HepG2 (cell line): Measurements from ENCODE around the gene GLYATL3. TPM values are rescaled to one million over a fixed set of nuclear protein-coding genes. Genes with fewer than 3 reads are reported as not detected.

Source experiments
- MZF1 ChIP-seq: sonication (generic); formaldehyde crosslinking; IDR thresholded peaks from 2 replicates; pipeline ENCODE4 v1.8.1; 2023; ENCODE audit warnings: mild to moderate bottlenecking, missing genetic modification reagents, borderline replicate concordance
- THAP7 ChIP-seq: sonication (generic); formaldehyde crosslinking; IDR thresholded peaks from 2 replicates; pipeline ENCODE4 v1.8.1; 2023; ENCODE audit warnings: mild to moderate bottlenecking, missing genetic modification reagents
- ZNF816 ChIP-seq: sonication (generic); formaldehyde crosslinking; IDR thresholded peaks from 2 replicates; pipeline ENCODE4 v1.8.0; 2022; ENCODE audit warnings: missing genetic modification reagents, mild to moderate bottlenecking, borderline replicate concordance
- polyA plus RNA-seq, 8 experiments: library from polyadenylated mRNA; depleted of rRNA in 3 of 8; stranded (reverse) in 7 of 8; unstranded in 1 of 8; fragments of >200 nt; fragmentation: Illumina TruSeq in 4 of 8; extraction: Trizol in 4 of 8; gene quantifications; 2 replicates each; pipeline versions ENCODE4 v1.2.1 to v1.2.3, GENCODE V29; 2011 to 2016; ENCODE audit warnings: low read depth in 4 of 8, missing spikeins in 1 of 8, mixed read lengths in 1 of 8; ENCODE audit not compliant: insufficient read depth in 1 of 8
- total RNA-seq, 5 experiments: library from RNA; depleted of rRNA; stranded (reverse); fragments of >200 nt; fragmentation: Illumina TruSeq; extraction: Trizol; gene quantifications; 2 replicates each; pipeline ENCODE4 v1.2.3, GENCODE V29; 2016; ENCODE audit warnings: low read depth in 1 of 5
- TF ChIP-seq, protein P1 (sequence below): sonication (generic); formaldehyde crosslinking; IDR thresholded peaks from 2 replicates; pipeline ENCODE4 v1.9.0; 2021; ENCODE audit warnings: mild to moderate bottlenecking, missing genetic modification reagents

The GLYATL3 gene
- total and polyA plus RNA-seq, 2 of the 13 experiments (the other 11 are each of a cell fraction or from before 2014, with no cell fraction given), result 0.05 TPM; not detected in 1

DNA sequence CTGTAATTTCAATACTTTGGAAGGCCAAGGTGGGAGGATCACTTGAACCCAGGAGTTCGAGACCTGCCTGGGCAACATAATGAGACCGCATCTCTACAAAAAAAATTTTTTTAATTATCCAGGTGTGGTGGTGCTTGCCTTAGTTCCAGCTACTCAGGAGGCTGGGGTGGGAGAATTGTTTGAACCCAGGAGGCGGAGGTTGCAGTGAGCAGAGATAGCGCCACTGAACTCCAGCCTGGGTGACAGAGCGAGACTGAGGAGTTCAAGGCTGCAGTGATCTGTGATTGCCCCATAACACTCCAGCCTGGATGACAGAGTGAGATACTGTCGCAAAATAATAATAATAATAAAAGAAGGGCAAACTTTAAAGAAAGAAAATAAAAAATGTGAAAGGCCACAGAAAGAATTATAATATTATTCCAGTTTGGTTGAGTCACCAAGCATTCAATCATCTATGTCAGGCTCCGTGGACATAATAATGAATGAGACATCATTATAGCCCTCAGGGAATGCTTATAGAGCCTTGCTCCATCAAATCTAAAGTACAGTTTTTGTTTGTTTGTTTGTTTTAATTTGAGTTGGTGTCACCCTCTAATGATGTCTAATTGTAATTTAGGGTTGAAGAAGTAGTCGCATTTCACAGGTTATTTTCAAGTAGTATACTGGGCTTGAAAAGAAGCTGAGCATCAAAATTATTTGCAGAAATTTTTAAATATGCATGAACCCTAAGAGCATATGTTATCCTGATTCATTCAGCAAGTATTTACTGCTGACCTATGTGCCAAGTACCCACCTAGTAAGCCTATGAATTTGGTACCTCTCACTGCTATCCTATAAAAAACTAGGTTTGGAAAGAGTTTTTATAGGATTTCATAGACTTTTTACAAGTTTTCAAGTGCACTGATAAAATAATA, 15.1 kb downstream of the GLYATL3 start (continued):
- no peak for TF ChIP-seq THAP7 (CRISPR knock-in tag)
- TF ChIP-seq MZF1, result no peak
- no peak for TF ChIP-seq ZNF816
- TF ChIP-seq, protein P1, sequence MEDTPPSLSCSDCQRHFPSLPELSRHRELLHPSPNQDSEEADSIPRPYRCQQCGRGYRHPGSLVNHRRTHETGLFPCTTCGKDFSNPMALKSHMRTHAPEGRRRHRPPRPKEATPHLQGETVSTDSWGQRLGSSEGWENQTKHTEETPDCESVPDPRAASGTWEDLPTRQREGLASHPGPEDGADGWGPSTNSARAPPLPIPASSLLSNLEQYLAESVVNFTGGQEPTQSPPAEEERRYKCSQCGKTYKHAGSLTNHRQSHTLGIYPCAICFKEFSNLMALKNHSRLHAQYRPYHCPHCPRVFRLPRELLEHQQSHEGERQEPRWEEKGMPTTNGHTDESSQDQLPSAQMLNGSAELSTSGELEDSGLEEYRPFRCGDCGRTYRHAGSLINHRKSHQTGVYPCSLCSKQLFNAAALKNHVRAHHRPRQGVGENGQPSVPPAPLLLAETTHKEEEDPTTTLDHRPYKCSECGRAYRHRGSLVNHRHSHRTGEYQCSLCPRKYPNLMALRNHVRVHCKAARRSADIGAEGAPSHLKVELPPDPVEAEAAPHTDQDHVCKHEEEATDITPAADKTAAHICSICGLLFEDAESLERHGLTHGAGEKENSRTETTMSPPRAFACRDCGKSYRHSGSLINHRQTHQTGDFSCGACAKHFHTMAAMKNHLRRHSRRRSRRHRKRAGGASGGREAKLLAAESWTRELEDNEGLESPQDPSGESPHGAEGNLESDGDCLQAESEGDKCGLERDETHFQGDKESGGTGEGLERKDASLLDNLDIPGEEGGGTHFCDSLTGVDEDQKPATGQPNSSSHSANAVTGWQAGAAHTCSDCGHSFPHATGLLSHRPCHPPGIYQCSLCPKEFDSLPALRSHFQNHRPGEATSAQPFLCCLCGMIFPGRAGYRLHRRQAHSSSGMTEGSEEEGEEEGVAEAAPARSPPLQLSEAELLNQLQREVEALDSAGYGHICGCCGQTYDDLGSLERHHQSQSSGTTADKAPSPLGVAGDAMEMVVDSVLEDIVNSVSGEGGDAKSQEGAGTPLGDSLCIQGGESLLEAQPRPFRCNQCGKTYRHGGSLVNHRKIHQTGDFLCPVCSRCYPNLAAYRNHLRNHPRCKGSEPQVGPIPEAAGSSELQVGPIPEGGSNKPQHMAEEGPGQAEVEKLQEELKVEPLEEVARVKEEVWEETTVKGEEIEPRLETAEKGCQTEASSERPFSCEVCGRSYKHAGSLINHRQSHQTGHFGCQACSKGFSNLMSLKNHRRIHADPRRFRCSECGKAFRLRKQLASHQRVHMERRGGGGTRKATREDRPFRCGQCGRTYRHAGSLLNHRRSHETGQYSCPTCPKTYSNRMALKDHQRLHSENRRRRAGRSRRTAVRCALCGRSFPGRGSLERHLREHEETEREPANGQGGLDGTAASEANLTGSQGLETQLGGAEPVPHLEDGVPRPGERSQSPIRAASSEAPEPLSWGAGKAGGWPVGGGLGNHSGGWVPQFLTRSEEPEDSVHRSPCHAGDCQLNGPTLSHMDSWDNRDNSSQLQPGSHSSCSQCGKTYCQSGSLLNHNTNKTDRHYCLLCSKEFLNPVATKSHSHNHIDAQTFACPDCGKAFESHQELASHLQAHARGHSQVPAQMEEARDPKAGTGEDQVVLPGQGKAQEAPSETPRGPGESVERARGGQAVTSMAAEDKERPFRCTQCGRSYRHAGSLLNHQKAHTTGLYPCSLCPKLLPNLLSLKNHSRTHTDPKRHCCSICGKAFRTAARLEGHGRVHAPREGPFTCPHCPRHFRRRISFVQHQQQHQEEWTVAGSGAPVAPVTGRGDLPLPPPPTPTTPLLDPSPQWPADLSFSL, result no peak
